ENCODE results near the gene WFDC6.

GRCh38 chr20:45523821-45524220 lies 15.5 kb downstream of the WFDC6 start:
- TF ChIP-seq CTCF (IDR thresholded peaks at IDR 0.05; ENCODE audit: low read depth, low read length, poor library complexity, severe bottlenecking) (no peak), EZH2phosphoT487 (IDR thresholded peaks at IDR 0.05; ENCODE audit: borderline replicate concordance, low read length) (no peak)

All from DOHH2 (cell line).